Measurements from ENCODE around the gene PLAC8L1. TPM values are rescaled to one million over a fixed set of nuclear protein-coding genes. Genes with fewer than 3 reads are reported as not detected.
A peak's percentile ranks its signal among the peaks of the same experiment; 100 is the strongest.
"Not testable (repeated sequence)": the region's sequence is repeated elsewhere in the genome, so short reads cannot be mapped to it uniquely, and the experiment has no call there.

The PLAC8L1 gene, protein sequence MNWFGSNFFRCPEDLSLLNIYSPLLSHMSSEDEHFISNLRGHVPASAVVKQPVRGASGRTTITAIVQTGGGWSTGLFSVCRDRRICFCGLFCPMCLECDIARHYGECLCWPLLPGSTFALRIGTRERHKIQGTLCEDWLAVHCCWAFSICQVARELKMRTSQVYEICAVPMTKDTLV
- total RNA-seq (2014; rRNA removed; shearing (Covaris generic)) = not detected in 2 replicates

GRCh38 chr5:146105477-146105876, at the start of gene PLAC8L1:
Gene PLAC8L1, minus strand, starts transcription at chr5:146105577. Its CDS starts 1,266 bp downstream, at chr5:146104311.
- DNase-seq (ENCODE audit: low read depth) = no peak

- no peak for DNase-seq (ENCODE audit: low read depth)
Observed at GRCh38 chr5:146151970-146152369, 46.6 kb upstream of the PLAC8L1 start.

DNA sequence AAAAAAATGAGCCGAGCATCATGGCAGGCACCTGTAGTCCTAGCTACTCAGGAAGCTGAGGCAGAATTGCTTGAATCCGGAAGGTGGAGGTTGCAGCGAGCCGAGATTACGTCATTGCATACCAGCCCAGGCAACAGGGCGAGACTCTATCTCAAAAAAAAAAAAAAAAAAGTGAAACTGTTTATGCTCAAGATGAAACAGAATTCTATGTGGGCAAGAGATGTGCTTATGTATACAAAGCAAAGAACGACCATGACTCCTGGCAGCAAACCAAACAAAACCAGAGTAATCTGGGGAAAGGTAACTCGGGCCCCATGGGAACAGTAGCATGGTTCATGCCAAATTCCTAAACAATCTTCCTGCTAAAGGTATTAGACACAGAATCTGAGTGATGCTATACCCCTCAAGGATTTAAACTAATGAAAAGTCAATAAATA, 32.6 kb upstream of the PLAC8L1 start:
- DNase-seq (ENCODE audit: low read depth) = peak; percentile 17

GRCh38 chr5:146130440-146131045, 25.2 kb upstream of the PLAC8L1 start:
- DNase-seq (ENCODE audit: low read depth) = peak; percentile 12

- DNase-seq (ENCODE audit: low read depth) = no peak
Observed at GRCh38 chr5:146126068-146126467, 20.7 kb upstream of the PLAC8L1 start.

DNA sequence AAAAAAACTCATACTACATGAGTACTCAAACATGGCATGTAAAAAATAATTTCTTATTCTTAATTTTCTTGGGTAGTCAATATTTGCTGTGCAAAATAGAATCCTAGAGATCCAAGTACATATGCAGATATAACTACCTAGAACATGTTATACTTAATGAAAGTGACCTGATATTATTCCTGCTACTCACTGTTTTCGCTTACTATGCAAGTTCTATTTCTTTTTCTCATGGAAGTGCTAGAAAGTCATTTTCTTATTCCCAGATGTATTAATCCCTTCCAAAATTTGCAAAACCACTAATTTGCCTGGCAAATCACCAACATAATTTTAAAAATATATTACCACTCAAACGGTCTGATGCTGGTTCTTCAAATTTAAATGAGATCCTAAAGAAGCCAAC, 19.2 kb upstream of the PLAC8L1 start:
- DNase-seq (ENCODE audit: low read depth) = no peak

- DNase-seq (ENCODE audit: low read depth) = not testable (repeated sequence)
Observed at GRCh38 chr5:146121451-146121850, 16.1 kb upstream of the PLAC8L1 start.

GRCh38 chr5:146118322-146118721, 12.9 kb upstream of the PLAC8L1 start:
- DNase-seq (ENCODE audit: low read depth) = no peak

DNA sequence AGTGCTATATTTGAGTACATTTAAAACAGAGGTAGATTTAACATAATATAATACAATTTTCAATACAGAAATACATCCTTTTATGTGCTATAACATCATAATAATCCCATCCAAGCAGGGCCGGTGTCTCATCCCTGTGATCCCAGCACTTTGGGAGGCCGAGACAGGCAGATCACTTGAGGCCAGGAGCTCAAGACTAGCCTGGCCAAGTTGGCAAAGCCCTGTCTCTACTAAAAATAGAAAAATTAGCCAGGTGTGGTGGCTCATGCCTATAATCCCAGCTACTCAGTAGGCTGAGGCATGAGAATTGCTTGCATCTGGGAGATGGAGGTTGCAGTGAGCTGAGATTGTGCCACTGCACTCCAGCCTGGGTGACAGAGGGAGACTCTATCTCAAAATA, 11.8 kb upstream of the PLAC8L1 start:
- not testable (repeated sequence) for DNase-seq (ENCODE audit: low read depth)

DNA sequence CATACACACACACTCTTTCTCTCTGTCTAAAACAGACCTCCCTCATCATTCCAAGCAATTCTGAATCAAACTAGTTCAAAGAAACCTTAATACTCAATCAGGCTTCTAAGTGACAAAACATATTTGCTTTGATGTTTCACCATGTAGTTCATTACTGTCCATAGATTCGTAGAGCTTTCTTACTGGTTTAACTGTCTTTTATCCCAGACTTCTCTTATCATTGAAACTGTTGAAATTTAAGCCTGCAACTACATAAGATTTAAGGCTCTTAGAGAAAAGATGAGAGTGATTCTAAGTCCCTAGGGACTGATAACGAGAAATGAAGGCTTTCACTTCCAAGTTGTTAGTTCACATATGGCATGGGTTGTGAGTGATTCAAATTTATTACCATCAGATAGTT, 11.0 kb upstream of the PLAC8L1 start:
- no peak for DNase-seq (ENCODE audit: low read depth)

DNA sequence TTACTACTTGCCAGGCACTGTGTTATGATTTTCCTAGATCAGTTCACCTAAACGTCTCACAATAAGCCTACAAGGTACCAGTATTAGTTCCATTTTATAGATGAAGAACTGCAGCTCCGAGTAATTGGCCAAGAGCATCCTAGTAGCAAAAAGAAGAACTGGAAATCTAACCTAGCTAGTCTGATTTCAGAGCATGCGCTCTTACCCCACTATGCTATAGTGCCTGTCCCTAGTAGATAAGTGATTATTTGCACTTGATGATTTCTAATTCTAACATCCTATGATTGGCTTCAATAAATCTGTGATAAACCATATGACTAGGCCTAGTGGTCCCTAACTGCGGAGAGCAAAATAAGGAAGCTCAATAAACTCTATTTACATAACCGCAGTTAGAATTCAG, 7.1 kb upstream of the PLAC8L1 start:
- no peak for DNase-seq (ENCODE audit: low read depth)

- DNase-seq (ENCODE audit: low read depth) = no peak
Observed at GRCh38 chr5:146111409-146111808, 6.0 kb upstream of the PLAC8L1 start.

DNA sequence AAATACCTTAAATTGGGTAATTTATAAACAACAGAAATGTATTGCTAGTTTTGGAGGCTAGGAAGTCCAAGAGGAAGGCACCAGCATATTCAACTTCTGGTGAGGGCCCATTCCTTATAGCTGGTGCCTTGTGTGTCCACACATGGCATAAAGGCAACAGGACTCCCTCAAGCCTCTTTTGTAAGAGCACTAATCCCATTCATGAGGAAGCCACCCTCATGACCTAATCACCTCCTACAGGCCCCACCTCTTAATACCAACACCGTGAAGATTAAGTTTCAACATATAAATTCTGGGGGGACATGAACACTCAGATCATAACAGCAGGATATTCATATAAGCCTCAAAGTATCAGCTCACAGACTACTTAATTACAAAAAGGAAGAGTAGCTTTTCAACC, 4.0 kb upstream of the PLAC8L1 start:
- DNase-seq (ENCODE audit: low read depth) = no peak

DNA sequence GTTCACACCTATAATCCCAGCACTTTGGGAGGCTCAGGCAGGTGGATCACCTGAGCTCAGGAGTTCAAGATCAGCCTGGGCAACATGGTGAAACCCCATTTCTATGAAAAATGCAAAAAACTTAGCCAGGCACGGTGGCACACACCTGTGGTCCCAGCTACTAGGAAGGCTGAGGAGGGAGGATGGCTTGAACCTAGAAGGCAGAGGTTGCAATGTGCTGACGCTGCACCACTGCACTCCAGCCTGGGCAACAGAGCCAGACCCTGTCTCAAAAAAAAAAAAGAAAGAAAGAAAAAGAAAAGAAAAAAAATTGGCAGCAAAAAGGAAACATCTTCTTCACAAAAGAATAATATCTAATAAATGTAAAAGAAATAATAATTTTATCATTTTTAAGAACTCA, 3.5 kb upstream of the PLAC8L1 start:
- DNase-seq (ENCODE audit: low read depth) = not testable (repeated sequence)

- DNase-seq (ENCODE audit: low read depth) = no peak
Observed at GRCh38 chr5:146107901-146108300, 2.5 kb upstream of the PLAC8L1 start.

DNA sequence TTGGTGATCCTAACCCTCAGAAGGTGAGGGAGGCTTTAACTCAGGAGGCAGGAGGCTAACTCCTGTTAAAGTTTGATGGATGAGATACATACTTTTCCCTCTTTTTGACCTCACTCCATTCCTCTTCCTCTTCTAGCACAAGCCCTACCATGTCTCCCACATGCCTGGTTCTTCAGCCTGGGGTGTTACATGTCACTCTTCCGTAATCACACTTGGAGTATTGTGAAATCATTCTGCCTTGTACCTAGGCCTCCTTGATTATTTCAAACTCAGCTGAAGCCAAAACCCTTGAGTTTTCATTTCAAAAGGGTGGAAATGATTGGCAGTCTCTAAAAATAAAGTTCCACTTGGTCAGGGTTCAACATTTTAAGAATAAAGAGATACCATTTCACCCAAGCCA, 1.8 kb downstream of the PLAC8L1 start:
- DNase-seq (ENCODE audit: low read depth) = no peak

- no peak for DNase-seq (ENCODE audit: low read depth)
Observed at GRCh38 chr5:146101646-146102045, 3.7 kb downstream of the PLAC8L1 start.

DNA sequence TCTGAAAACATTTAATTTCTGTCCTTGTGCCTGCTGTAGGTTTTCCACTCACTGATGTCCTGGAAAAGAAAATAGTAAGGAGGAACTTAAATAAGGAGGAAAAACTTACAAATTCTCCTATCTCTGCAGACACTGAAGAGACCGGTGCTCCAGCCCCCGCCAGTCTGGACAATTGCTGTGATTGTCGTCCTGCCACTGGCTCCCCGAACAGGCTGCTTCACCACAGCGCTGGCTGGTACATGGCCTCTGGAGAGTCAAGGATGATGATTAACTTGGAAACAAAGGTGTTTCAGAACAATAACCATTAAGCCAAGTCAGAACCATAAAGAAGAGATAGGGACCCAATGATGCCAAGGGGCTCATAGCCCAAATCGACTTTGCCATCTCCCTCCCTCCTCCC, 7.3 kb downstream of the PLAC8L1 start:
- no peak for DNase-seq (ENCODE audit: low read depth)

GRCh38 chr5:146091881-146092280, 13.5 kb downstream of the PLAC8L1 start:
- DNase-seq (ENCODE audit: low read depth) = no peak

DNA sequence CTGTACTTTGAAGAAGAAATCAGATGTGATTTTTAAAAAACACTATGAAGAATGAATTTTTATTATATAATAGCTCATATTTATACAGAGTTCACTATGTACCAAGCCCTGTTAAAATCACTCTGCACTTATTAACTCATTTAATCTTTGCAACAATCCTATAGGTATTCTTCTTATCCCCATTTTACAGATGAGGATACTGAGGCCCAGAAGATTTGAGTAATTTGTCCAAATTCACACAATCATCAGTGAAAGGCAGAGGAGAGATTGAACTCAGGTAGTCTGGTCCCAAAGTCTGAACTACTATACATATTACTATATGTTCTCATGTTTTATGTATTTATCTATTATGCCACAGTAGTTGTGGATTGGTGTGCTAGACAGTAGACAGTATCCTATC, 16.1 kb downstream of the PLAC8L1 start:
- no peak for DNase-seq (ENCODE audit: low read depth)

DNA sequence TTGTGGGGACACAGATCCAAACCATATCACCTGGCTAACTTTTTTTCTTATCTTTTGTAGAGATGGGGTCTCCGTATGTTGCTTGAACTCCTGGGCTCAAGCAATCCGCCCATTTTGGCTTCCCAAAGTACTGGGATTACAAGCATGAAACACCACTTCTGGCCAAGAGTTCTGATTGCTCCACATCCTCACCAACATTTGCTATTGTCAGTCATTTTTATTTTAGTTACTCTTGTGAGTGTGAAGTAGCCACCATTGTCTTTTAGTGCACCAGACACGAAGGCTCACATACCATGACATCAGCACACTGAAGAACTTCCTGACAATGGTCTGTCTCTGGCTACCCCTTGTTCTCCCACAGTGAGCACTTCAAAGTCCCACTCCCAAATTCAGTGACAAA, 17.3 kb downstream of the PLAC8L1 start:
- no peak for DNase-seq (ENCODE audit: low read depth)

- no peak for DNase-seq (ENCODE audit: low read depth)
Observed at GRCh38 chr5:146084376-146084775, 21.0 kb downstream of the PLAC8L1 start.

GRCh38 chr5:146082798-146083197, 22.6 kb downstream of the PLAC8L1 start:
- no peak for DNase-seq (ENCODE audit: low read depth)

DNA sequence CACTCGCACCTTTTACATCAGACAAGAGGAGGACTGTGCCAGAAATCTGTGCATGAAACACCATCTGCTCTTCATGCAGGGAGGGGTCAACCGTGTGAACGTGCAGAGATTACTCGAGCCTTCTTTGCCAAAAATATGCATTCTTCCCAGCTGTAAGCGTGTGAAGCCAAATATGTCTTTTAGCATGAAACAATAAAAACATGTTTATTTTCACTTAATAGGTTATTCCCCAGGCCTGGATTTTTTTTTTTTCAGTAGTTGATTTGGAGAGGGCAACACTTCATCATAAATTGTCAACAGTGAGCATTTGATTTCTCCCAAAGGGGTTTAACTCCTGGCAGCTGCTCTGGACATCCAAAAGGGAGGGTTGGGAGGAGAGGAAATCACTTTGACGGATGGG, 23.8 kb downstream of the PLAC8L1 start:
- no peak for DNase-seq (ENCODE audit: low read depth)
